ENCODE measurements around the gene TBRG1. TPM values are rescaled to one million over a fixed set of nuclear protein-coding genes. Genes with fewer than 3 reads are reported as not detected.
A peak's percentile ranks its signal among the peaks of the same experiment; 100 is the strongest.

TBRG1 gene
- polyA plus RNA-seq, 3 donors from 2014 or later: 35.7 to 40.8 (median 36.2) TPM

DNA sequence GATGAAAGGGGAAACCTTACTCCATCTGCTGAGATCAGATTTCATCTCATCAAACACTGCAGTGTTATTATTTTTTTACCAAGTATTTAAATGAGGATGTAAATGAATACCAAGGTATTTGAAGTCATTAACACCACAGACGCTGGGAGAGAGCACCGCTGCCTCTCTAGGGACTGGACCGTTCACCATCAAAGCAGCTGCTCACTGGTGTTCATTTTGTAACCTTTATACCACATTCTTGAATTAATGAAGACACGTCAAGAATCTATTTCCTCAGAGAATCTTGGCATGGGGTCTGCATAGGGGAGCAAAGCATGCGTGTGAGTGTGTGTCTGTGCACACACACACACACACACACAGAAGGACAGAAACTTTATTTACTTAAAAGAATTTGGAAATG lies 35.2 kb downstream of the TBRG1 start:
- Mint-ChIP-seq H3K27ac (no peak overlapping the region), H3K4me1 (no peaks in the 10 kb centered on the region), H3K27me3 (ENCODE audit: low read depth in 3 of 3) (no peaks in the 10 kb centered on the region)

DNA sequence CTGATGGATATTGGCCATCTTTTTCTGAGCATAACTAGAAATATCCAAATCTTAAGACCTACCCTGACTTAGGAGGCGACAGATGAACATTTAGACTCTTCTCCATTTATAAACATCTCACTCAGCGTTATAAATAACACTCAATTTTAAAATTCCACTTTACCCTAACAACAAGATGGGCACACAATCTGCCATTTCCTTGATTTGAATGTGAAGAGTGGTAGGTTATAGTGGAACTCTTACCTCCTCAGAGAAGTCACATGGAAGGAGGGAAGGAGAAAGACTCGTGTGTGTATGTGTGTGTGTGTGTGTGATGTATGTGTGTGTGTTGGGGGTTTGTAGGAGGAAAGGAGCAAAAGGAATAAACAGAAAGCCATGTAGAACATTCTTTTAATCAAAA lies 35.8 kb downstream of the TBRG1 start:
- Mint-ChIP-seq H3K27ac (no peak overlapping the region), H3K9me3 (no peaks in the 10 kb centered on the region), H3K4me3 (no peak overlapping the region), H3K27me3 (ENCODE audit: low read depth in 3 of 3) (no peaks in the 10 kb centered on the region), H3K4me1 (no peaks in the 10 kb centered on the region), H3K36me3 (peaks cover 0 to 8% (median 3%) of the 10 kb centered on the region in 3 donors)
- no peak for DNase-seq

More for the DNA sequence above, 35.2 kb downstream of the TBRG1 start:
- Mint-ChIP-seq H3K36me3 (peaks cover 0 to 14% (median 3%) of the 10 kb centered on the region in 3 donors), H3K4me3 (no peak overlapping the region), H3K9me3 (no peaks in the 10 kb centered on the region)
- DNase-seq: no peak

DNA sequence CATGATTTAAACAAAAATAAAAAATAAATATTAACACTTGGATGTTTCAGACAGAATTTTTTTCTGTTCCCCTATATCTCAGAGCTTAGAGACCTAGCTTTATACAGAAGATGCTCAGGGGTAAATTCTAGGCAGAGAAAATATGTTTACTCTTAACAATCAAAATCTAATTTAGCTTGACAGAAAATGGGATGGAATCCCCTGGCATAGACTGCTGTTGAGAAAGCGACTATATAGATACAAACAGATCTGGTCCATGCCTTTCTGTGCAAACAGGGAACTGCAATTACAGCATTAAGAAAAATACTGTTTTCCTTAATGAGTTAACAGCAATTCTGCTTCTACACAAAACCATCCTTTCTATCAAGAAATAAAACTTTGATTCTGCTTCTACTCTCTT lies 36.3 kb downstream of the TBRG1 start:
- no peak for DNase-seq
- Mint-ChIP-seq H3K4me1 (no peaks in the 10 kb centered on the region), H3K27me3 (ENCODE audit: low read depth in 3 of 3) (peaks cover 0 to 1% (median 0%) of the 10 kb centered on the region in 3 donors), H3K36me3 (peaks cover 0 to 7% (median 3%) of the 10 kb centered on the region in 3 donors), H3K9me3 (no peaks in the 10 kb centered on the region), H3K27ac (no peak overlapping the region), H3K4me3 (no peak overlapping the region)

DNA sequence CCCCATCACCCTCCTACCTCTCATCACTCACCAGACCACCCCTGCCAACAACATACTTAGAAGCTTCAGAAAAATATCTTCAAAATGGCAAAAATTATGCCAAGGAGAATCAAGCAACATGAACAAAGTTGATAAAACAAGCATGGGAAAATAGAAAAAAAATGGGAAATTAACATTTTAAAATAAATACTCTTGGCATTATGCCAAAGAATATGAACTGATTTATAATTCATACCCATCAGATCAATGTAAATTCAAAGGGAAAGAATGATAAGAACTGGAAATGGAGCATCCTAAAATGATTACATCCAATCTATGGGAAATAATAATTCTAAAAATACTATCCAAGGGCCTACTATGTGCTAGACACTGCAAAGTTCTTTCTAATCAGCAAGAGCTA lies 38.9 kb downstream of the TBRG1 start:
- Mint-ChIP-seq H3K27me3 (ENCODE audit: low read depth in 3 of 3) (peaks cover 0 to 1% (median 0%) of the 10 kb centered on the region in 3 donors), H3K36me3 (peaks cover 0 to 4% (median 3%) of the 10 kb centered on the region in 3 donors), H3K9me3 (no peaks in the 10 kb centered on the region), H3K4me1 (no peaks in the 10 kb centered on the region), H3K27ac (no peak overlapping the region), H3K4me3 (no peak overlapping the region)
- no peak for DNase-seq

DNA sequence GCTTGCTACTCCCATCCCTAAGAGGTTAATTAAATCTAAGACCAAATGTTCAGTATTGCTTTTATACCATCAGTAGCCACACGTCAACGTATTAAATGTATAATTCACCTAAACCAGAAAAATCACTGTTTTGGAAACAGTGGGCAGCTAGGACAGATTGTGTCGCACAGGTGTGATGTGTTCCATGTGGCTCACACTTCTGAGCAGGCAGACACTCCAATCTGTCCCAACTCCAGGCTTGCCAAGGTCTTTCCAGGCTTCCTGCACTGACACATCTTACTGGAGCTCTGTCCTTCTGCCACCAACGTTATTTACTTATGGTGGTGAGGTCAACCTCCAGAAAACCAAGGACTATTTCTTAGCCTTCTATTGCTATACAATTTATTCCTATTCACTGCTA lies 39.4 kb downstream of the TBRG1 start:
- H3K4me3 Mint-ChIP-seq: no peak overlapping the region
- H3K36me3 Mint-ChIP-seq: peaks cover 0 to 4% (median 3%) of the 10 kb centered on the region in 3 donors
- H3K9me3 Mint-ChIP-seq: no peaks in the 10 kb centered on the region
- no peaks in the 10 kb centered on the region for H3K4me1 Mint-ChIP-seq
- no peak for DNase-seq
- no peak overlapping the region for H3K27ac Mint-ChIP-seq
- H3K27me3 Mint-ChIP-seq (ENCODE audit: low read depth in 3 of 3): peaks cover 0 to 1% (median 0%) of the 10 kb centered on the region in 3 donors

DNA sequence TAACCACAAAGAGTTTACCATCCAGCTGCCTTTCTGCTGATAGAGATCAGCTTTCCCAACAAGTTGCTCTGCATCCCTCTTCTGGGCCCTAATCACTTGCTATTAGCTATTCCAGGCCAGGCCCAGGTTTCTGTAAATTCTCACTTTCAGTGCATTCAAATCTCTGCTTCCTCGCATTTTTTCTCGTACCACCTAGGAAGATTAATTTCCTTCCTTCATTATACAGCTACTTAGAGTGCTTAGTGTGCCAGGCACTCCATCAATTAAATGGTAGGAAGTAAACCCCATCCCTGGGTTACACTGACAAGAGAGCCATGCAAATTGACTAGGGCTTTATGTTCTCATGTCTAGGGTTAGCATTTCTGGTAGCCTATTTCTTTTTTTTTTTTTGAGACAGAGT lies 41.2 kb downstream of the TBRG1 start:
- no peak overlapping the region for H3K27ac Mint-ChIP-seq
- H3K4me1 Mint-ChIP-seq: no peaks in the 10 kb centered on the region
- DNase-seq: no peak
- no peaks in the 10 kb centered on the region for H3K9me3 Mint-ChIP-seq
- H3K27me3 Mint-ChIP-seq (ENCODE audit: low read depth in 3 of 3): peaks cover 0 to 1% (median 0%) of the 10 kb centered on the region in 3 donors
- H3K36me3 Mint-ChIP-seq: peaks cover 0 to 4% (median 3%) of the 10 kb centered on the region in 3 donors
- no peak overlapping the region for H3K4me3 Mint-ChIP-seq

DNA sequence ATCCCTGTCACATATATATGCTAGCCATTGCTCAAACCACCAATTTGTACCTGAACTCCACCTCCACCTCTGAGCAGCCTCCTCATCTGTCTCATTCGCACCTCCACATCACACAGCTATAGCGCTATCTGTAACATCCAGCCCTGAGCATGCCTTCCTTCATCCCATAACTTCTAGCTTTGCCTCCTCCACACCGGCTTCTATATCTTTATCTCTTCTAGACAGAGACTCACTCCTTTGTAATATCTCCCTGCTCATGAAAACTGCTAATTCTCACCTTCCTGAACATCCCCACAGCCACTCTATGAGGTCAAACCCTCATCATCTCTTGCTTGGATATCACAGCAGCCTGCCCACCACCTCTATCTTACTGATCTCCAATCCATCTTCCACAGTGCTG lies 44.9 kb downstream of the TBRG1 start:
- Mint-ChIP-seq H3K4me1 (peaks cover under 1 to 1% of the 10 kb centered on the region in 2 donors), H3K27me3 (ENCODE audit: low read depth in 3 of 3) (peaks cover 0 to 6% (median 5%) of the 10 kb centered on the region in 3 donors), H3K4me3 (no peak overlapping the region), H3K27ac (no peak overlapping the region), H3K9me3 (no peaks in the 10 kb centered on the region), H3K36me3 (no peaks in the 10 kb centered on the region)
- no peak for DNase-seq

DNA sequence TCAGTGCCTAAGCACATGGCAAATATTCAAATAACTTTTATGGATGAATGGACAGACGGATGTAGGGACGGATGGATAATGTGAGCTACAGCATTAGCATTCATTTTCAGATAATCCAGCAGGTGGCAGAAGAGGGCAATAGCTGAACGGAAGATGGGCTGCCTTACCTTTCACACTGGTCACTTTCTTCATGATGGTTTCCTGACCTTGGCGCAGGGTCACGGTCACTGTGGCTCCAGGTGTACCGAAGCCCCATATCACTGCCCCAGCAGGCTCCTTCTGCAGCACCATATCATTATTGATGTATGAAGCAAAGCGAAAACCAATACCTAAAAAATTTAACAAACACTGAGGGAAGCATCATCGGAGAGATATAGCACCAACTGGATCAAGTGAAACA lies 46.5 kb downstream of the TBRG1 start:
- DNase-seq: peak; percentile 53 to 60 (median 55)
- peaks cover 12 to 13% of the 10 kb centered on the region in 2 donors for H3K4me1 Mint-ChIP-seq
- peaks cover 12 to 19% (median 19%) of the 10 kb centered on the region in 3 donors for H3K27me3 Mint-ChIP-seq (ENCODE audit: low read depth in 3 of 3)
- no peaks in the 10 kb centered on the region for H3K36me3 Mint-ChIP-seq
- no peaks in the 10 kb centered on the region for H3K9me3 Mint-ChIP-seq
- H3K27ac Mint-ChIP-seq: no peak overlapping the region
- H3K4me3 Mint-ChIP-seq: no peak overlapping the region

DNA sequence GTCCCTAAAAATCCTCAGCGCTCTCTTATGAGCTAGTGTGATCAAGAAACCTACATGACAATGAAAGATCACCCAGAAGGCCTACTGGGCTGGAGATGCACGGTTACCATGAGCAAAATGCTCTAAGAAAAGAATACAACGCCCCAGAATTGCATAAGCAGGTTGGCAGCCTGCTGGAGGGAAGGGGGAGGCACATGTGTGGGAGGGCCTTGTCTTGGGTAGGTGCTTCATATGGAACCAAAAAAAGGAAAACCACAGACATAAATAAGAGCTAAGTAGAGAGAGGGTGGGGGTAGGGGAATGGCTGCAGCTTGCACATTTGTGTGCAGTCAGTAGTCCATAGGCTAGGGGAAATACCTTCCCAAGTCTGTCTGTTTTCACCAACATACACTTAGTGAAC lies 48.1 kb downstream of the TBRG1 start:
- peaks cover 14 to 27% (median 21%) of the 10 kb centered on the region in 3 donors for H3K27me3 Mint-ChIP-seq (ENCODE audit: low read depth in 3 of 3)
- no peaks in the 10 kb centered on the region for H3K9me3 Mint-ChIP-seq
- DNase-seq: no peak
- H3K36me3 Mint-ChIP-seq: no peaks in the 10 kb centered on the region
- peaks cover 19 to 21% of the 10 kb centered on the region in 2 donors for H3K4me1 Mint-ChIP-seq
- H3K27ac Mint-ChIP-seq: peak overlapping the region in 1 of 6 donors; percentile 13
- no peak overlapping the region for H3K4me3 Mint-ChIP-seq

DNA sequence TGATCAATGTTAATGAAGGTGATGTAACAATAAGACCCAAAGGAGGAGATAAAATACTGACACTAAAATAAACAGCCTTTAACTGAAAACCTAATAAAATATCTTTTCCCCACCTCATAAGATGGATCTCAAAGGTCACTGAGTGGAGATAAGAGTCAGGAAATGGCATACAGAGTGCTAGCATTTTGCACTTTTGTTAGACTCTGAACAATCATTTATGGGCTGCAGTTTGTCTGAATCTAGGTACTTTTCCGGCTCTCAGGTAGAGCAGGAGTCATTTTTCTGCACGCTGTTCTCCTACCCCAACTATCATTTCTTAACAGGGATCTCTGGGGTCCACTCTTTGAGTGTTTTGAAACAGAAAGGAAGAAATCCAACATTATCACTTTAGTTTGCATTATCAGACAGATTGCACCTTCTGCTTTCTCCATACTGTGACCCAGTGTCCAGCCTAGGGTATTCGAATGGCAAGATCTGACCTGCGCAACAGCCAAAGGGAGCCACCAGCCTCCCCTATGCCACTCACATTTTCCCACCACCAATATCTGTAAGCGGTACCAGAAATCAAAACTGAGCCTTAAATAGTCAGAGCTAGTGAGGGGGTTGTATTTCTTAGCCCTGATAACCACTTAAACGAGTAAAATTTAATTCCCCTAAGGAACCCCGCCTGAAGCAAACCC lies 50.0 kb downstream of the TBRG1 start:
- Mint-ChIP-seq H3K27me3 (ENCODE audit: low read depth in 3 of 3) (peaks cover 16 to 27% (median 22%) of the 10 kb centered on the region in 3 donors), H3K9me3 (no peaks in the 10 kb centered on the region), H3K27ac (peak overlapping the region; percentile 76 to 94 (median 91)), H3K4me1 (peaks cover 19 to 21% of the 10 kb centered on the region in 2 donors), H3K4me3 (peak overlapping the region; percentile 61 to 93 (median 92)), H3K36me3 (no peaks in the 10 kb centered on the region)
- peak in 1 of 3 donors; percentile 10 for DNase-seq

DNA sequence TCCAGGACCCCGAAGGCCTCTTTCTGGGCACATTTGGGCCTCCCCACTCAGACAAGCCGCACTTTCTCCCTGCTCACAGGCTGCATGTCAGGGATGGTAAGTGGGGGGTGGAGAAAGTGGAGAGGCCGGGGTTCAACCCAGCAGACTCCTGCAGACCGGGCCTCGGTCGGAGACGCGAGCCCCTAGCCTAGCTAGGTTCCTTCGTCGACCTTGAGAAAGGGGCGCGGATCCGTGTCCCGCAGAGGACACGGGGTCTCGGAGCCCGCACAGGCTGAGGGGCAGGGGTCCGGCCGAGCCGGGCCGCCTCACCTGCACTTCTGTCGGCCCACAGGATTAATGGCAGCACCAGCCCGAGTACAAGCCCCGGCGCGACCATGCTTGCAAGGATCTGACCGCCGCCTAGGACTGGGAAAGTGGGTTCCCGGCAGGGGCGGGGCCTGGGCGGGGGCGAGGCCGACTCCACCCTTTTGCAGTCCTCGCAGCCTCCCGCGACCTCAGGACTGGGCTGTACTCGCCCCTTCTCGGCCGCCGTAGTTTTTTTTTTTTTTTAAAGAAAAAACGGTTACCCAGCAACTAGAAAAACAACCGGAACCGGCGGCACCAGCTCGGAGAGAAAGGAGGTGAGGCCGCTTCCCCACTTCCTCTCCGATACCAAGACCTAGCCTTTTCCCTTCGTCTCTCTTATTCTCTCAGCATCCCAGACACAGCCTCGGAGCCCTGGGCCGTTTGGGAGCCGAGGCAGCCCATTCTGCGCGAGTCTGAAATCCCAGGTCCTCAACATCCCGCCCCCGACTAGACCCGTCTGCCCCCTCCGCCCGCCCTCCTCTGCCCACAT lies 50.9 kb downstream of the TBRG1 start, which contains the start of the genes SIAE and SPA17:
Gene SIAE, minus strand, starts transcription at position 407 of the 835 bp plus-strand sequence. Its CDS starts 31 bp downstream, at position 376.
Gene SPA17, plus strand, starts transcription at position 572 of the 835 bp plus-strand sequence. CDS start 1,361 bp downstream, outside the sequence.
- peak within 1 kb of the TSS; percentile 80 to 97 (median 95) for H3K27ac Mint-ChIP-seq
- H3K36me3 Mint-ChIP-seq: no peaks in the 10 kb centered on the region
- H3K27me3 Mint-ChIP-seq (ENCODE audit: low read depth in 3 of 3): peaks cover 16 to 27% (median 24%) of the 10 kb centered on the region in 3 donors
- H3K9me3 Mint-ChIP-seq: no peaks in the 10 kb centered on the region
- H3K4me3 Mint-ChIP-seq: peak within 1 kb of the TSS; percentile 92 to 96 (median 92)
- peak; percentile 86 to 90 (median 86) for DNase-seq
- peaks cover 19 to 21% of the 10 kb centered on the region in 2 donors for H3K4me1 Mint-ChIP-seq

DNA sequence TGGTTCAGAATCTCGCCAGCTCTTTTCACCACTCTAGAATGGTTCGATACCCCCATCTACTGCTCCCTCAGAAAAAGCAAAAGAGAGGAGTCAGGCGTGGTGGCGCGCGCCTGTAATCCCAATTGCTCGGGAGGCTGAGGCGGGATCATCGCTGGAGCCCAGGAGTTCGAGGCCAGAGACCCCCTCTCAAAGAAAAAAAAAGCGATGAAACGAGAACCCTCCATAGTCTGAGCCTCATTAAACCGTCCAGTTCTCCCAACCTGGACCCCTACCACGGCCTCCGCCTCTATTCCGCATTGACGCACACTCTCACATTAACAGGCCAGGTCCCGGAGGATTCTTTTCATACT lies 51.5 kb downstream of the TBRG1 start:
- Mint-ChIP-seq H3K4me3 (peak overlapping the region; percentile 92 to 96 (median 92)), H3K9me3 (no peaks in the 10 kb centered on the region), H3K36me3 (no peaks in the 10 kb centered on the region), H3K27ac (peak overlapping the region; percentile 80 to 97 (median 95)), H3K4me1 (peaks cover 19 to 21% of the 10 kb centered on the region in 2 donors), H3K27me3 (ENCODE audit: low read depth in 3 of 3) (peaks cover 16 to 27% (median 24%) of the 10 kb centered on the region in 3 donors)
- peak in 1 of 3 donors; percentile 5 for DNase-seq

DNA sequence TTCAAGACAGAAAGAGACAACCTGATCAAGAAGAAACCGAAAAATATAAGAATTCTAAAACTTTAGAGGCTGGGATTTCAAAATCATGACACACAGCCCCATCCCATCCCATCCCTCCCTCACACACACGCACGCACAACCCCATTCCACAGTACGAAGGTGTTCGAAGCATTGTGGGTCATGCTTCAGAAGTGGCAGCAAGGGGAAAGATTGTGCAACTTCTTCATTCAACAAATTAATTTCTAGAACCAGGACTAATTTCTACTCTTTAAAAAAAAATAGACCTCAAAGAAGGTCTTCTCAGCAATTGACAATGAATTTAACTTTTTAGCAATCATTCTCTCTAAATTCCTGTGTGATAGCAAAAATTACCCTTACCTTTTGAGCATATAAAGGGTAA lies 51.9 kb downstream of the TBRG1 start:
- H3K4me1 Mint-ChIP-seq: peaks cover 19 to 21% of the 10 kb centered on the region in 2 donors
- peak overlapping the region; percentile 92 to 96 (median 92) for H3K4me3 Mint-ChIP-seq

DNA sequence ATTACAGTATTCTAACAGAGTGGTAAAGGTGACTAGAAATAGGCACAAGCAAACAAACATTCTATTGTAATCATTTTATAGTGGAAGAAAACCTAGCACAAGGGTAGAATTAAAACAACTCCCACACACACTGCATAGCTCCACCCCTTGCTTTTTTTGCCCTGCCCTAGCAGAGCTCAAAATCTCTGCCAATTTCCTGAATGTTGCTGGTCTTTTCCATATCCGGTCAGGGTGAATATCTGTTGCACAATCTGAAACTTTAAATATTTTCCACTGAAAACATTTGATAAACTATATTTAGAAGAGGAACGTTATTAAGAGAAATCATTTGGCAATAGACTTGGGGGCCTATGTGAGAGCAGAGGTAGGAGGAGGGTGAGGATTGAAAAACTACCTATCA lies 53.7 kb downstream of the TBRG1 start:
- Mint-ChIP-seq H3K4me1 (peaks cover 19 to 21% of the 10 kb centered on the region in 2 donors), H3K9me3 (no peaks in the 10 kb centered on the region), H3K27me3 (ENCODE audit: low read depth in 3 of 3) (peaks cover 16 to 28% (median 27%) of the 10 kb centered on the region in 3 donors), H3K4me3 (no peak overlapping the region), H3K36me3 (no peaks in the 10 kb centered on the region), H3K27ac (no peak overlapping the region)
- no peak for DNase-seq

More for the DNA sequence above, 51.9 kb downstream of the TBRG1 start:
- no peak for DNase-seq
- no peaks in the 10 kb centered on the region for H3K36me3 Mint-ChIP-seq
- no peaks in the 10 kb centered on the region for H3K9me3 Mint-ChIP-seq
- peaks cover 16 to 27% (median 24%) of the 10 kb centered on the region in 3 donors for H3K27me3 Mint-ChIP-seq (ENCODE audit: low read depth in 3 of 3)
- peak overlapping the region; percentile 80 to 97 (median 95) for H3K27ac Mint-ChIP-seq

Data from immature natural killer cell (primary cell).